Tibial artery (tissue), 4 donors: Measurements from ENCODE around the gene UBAC2.

Experiments
- DNase-seq, 2 donors: peaks; one replicate each; pipeline ENCODE4 v3.0.0-alpha.2; 2019
- H3K27ac ChIP-seq, 2 donors: fragments of 200-600 bp; sonication (generic) in 1 of 2; 1 replicate in 1 of 2; 2 replicates in 1 of 2; pipeline ENCODE4 v1.5.1; 2018 to 2019; ENCODE audit warnings: mild to moderate bottlenecking in 1 of 2
- H3K27me3 ChIP-seq, 2 donors: fragments of 200-600 bp; sonication (generic) in 1 of 2; one replicate each; pipeline versions ENCODE4 v1.5.1 to v1.6.0; 2016 to 2019
- H3K36me3 ChIP-seq, 3 donors: fragments of 200-600 bp; sonication (generic) in 2 of 3; one replicate each; pipeline ENCODE4 v1.5.1; 2016 to 2019; ENCODE audit warnings: mild to moderate bottlenecking in 2 of 3
- H3K4me1 ChIP-seq, 4 donors: fragments of 200-600 bp; sonication (generic) in 2 of 4; 1 replicate in 3 of 4; 2 replicates in 1 of 4; pipeline ENCODE4 v1.5.1; 2016 to 2019
- H3K4me3 ChIP-seq, 2 donors: fragments of 200-600 bp; sonication (generic) in 1 of 2; 1 replicate in 1 of 2; 2 replicates in 1 of 2; pipeline ENCODE4 v1.5.1; 2018 to 2019; ENCODE audit warnings: mild to moderate bottlenecking in 2 of 2
- H3K9me3 ChIP-seq, 3 donors: fragments of 200-600 bp; sonication (generic) in 1 of 3; one replicate each; pipeline ENCODE4 v1.5.1; 2016 to 2019
- CTCF ChIP-seq, 2 experiments: fragments of 200-600 bp in 1 of 2; fragments of 450-650 bp in 1 of 2; IDR thresholded peaks; one replicate each; pipeline ENCODE4 v1.5.1; 2017 to 2019; ENCODE audit warnings: antibody characterized with exemption in 2 of 2, mild to moderate bottlenecking in 1 of 2, moderate library complexity in 1 of 2
- intact Hi-C: fragments of 100-400 bp; cut with DNase I; formaldehyde crosslinking; loops from one replicate; pipeline ENCODE4 v1.15.0; 2023; ENCODE audit warnings: low total_unique reads

UBAC2 gene

GRCh38 chr13:99185606-99186005 lies 15.0 kb upstream of the UBAC2 start:
- TF ChIP-seq CTCF (IDR thresholded peaks at IDR 0.05), result no peak
- no peak overlapping the region for H3K27ac ChIP-seq
- no peak overlapping the region for H3K4me3 ChIP-seq
- H3K9me3 ChIP-seq, result no peaks in the 10 kb centered on the region
- no peaks in the 10 kb centered on the region for H3K36me3 ChIP-seq
- no peaks in the 10 kb centered on the region for H3K4me1 ChIP-seq
- intact Hi-C loops, result no loop called here
- DNase-seq, result no peak
- no peaks in the 10 kb centered on the region for H3K27me3 ChIP-seq

GRCh38 chr13:99190147-99190985 lies 10.3 kb upstream of the UBAC2 start:
- Histone ChIP-seq H3K4me1 (no peaks in the 10 kb centered on the region), H3K4me3 (no peak overlapping the region), H3K27me3 (no peaks in the 10 kb centered on the region), H3K36me3 (no peaks in the 10 kb centered on the region), H3K9me3 (no peaks in the 10 kb centered on the region), H3K27ac (no peak overlapping the region)
- no peak for TF ChIP-seq CTCF (IDR thresholded peaks at IDR 0.05)
- DNase-seq, result no peak
- intact Hi-C loops, result no loop called here

- no peak overlapping the region for H3K27ac ChIP-seq
Measured at GRCh38 chr13:99191336-99191899, 9.2 kb upstream of the UBAC2 start.

GRCh38 chr13:99191900-99192399 lies 8.7 kb upstream of the UBAC2 start:
- no peaks in the 10 kb centered on the region for H3K27me3 ChIP-seq
- H3K9me3 ChIP-seq, result no peaks in the 10 kb centered on the region
- no peak overlapping the region for H3K27ac ChIP-seq
- no peaks in the 10 kb centered on the region for H3K4me1 ChIP-seq
- no peak for TF ChIP-seq CTCF (IDR thresholded peaks at IDR 0.05)
- H3K36me3 ChIP-seq, result no peaks in the 10 kb centered on the region
- no peak for DNase-seq
- no peak overlapping the region for H3K4me3 ChIP-seq
- intact Hi-C loops, result no loop called here

More at GRCh38 chr13:99191336-99191899, 9.2 kb upstream of the UBAC2 start:
- Histone ChIP-seq H3K9me3 (no peaks in the 10 kb centered on the region), H3K4me1 (no peaks in the 10 kb centered on the region), H3K4me3 (no peak overlapping the region), H3K36me3 (no peaks in the 10 kb centered on the region), H3K27me3 (no peaks in the 10 kb centered on the region)
- DNase-seq, result no peak
- intact Hi-C loops, result no loop called here
- no peak for TF ChIP-seq CTCF (IDR thresholded peaks at IDR 0.05)

GRCh38 chr13:99192480-99192879 lies 8.2 kb upstream of the UBAC2 start:
- H3K9me3 ChIP-seq, result no peaks in the 10 kb centered on the region
- DNase-seq, result no peak
- no peak for TF ChIP-seq CTCF (IDR thresholded peaks at IDR 0.05)
- no peak overlapping the region for H3K4me3 ChIP-seq
- H3K36me3 ChIP-seq, result no peaks in the 10 kb centered on the region
- intact Hi-C loops, result no loop called here
- no peaks in the 10 kb centered on the region for H3K4me1 ChIP-seq
- no peaks in the 10 kb centered on the region for H3K27me3 ChIP-seq
- H3K27ac ChIP-seq, result no peak overlapping the region
